Activated T-helper 2 cell treated with anti-CD3 and anti-CD28 coated beads, Interferon-gamma antibody, Interleukin-2, Interleukin-4, amounts not matched to agents 10 μg/mL and 5 μg/mL and 100 μg/mL, durations not matched to agents 14 hours and 24 hours and 36 hours (primary cell): ENCODE results near the gene KDM4C. TPM values are rescaled to one million over a fixed set of nuclear protein-coding genes. Genes with fewer than 3 reads are reported as not detected.

Experiments used
- DNase-seq: peaks from one replicate; pipeline ENCODE4 v3.0.0; 2021; ENCODE audit warnings: low spot score
- H3K27ac Mint-ChIP-seq: one replicate; pipeline ENCODE4 v1.8.0; 2021; ENCODE audit warnings: mixed read lengths
- H3K27me3 Mint-ChIP-seq: one replicate; pipeline ENCODE4 v1.8.0; 2021; ENCODE audit warnings: low read depth, mixed read lengths
- H3K36me3 Mint-ChIP-seq: one replicate; pipeline ENCODE4 v1.8.0; 2021; ENCODE audit warnings: low read depth, mixed read lengths
- H3K4me1 Mint-ChIP-seq: one replicate; pipeline ENCODE4 v1.8.0; 2021; ENCODE audit warnings: low read depth, mixed read lengths
- H3K4me3 Mint-ChIP-seq: one replicate; pipeline ENCODE4 v1.8.0; 2021; ENCODE audit warnings: low read depth, mild to moderate bottlenecking, moderate library complexity, mixed read lengths
- H3K9me3 Mint-ChIP-seq: one replicate; pipeline ENCODE4 v1.8.0; 2021; ENCODE audit warnings: mixed read lengths
- intact Hi-C: fragments of 100-400 bp; cut with micrococcal nuclease; formaldehyde crosslinking; loops from one replicate; pipeline ENCODE4 v1.15.1; 2023
- total RNA-seq: library from RNA; stranded (reverse); gene quantifications from 2 replicates; pipeline ENCODE4 v1.2.3, GENCODE V29; 2022

KDM4C gene
- total RNA-seq, 1 donor from 2014 or later = 38.4 TPM

- Mint-ChIP-seq H3K9me3 (no peaks in the 10 kb centered on the region), H3K4me3 (no peak overlapping the region), H3K4me1 (no peaks in the 10 kb centered on the region), H3K27ac (no peak overlapping the region), H3K27me3 (no peaks in the 10 kb centered on the region), H3K36me3 (peaks cover 28% of the 10 kb centered on the region)
- intact Hi-C loops = no loop called here
- DNase-seq = no peak
Observed at GRCh38 chr9:7165331-7165975, 407.7 kb downstream of the KDM4C start.

GRCh38 chr9:7166074-7166473, 408.3 kb downstream of the KDM4C start:
- Mint-ChIP-seq H3K4me1 (no peaks in the 10 kb centered on the region), H3K9me3 (no peaks in the 10 kb centered on the region), H3K27me3 (no peaks in the 10 kb centered on the region), H3K27ac (no peak overlapping the region), H3K36me3 (peaks cover 31% of the 10 kb centered on the region), H3K4me3 (no peak overlapping the region)
- intact Hi-C loops = no loop called here
- DNase-seq = no peak

- Mint-ChIP-seq H3K4me3 (no peak overlapping the region), H3K4me1 (peaks cover 11% of the 10 kb centered on the region), H3K36me3 (peaks cover 44% of the 10 kb centered on the region), H3K27ac (no peak overlapping the region), H3K9me3 (no peaks in the 10 kb centered on the region), H3K27me3 (no peaks in the 10 kb centered on the region)
- DNase-seq = no peak
- intact Hi-C loops = no loop called here
Observed at GRCh38 chr9:7169717-7170389, 412.1 kb downstream of the KDM4C start.

- Mint-ChIP-seq H3K27ac (no peak overlapping the region), H3K9me3 (no peaks in the 10 kb centered on the region), H3K4me3 (no peak overlapping the region), H3K4me1 (peaks cover 11% of the 10 kb centered on the region), H3K36me3 (peaks cover 37% of the 10 kb centered on the region), H3K27me3 (no peaks in the 10 kb centered on the region)
- intact Hi-C loops = no loop called here
- DNase-seq = no peak
Observed at GRCh38 chr9:7171396-7172153, 413.8 kb downstream of the KDM4C start.

- H3K36me3 Mint-ChIP-seq = peaks cover 37% of the 10 kb centered on the region
- DNase-seq = no peak
- H3K9me3 Mint-ChIP-seq = no peaks in the 10 kb centered on the region
- intact Hi-C loops = no loop called here
- no peaks in the 10 kb centered on the region for H3K27me3 Mint-ChIP-seq
- no peak overlapping the region for H3K4me3 Mint-ChIP-seq
- H3K4me1 Mint-ChIP-seq = peaks cover 11% of the 10 kb centered on the region
- no peak overlapping the region for H3K27ac Mint-ChIP-seq
Observed at GRCh38 chr9:7172154-7173115, 414.7 kb downstream of the KDM4C start.

GRCh38 chr9:7173139-7173538, 415.4 kb downstream of the KDM4C start:
- Mint-ChIP-seq H3K4me3 (no peak overlapping the region), H3K27me3 (no peaks in the 10 kb centered on the region), H3K27ac (no peak overlapping the region), H3K9me3 (no peaks in the 10 kb centered on the region), H3K36me3 (peaks cover 42% of the 10 kb centered on the region), H3K4me1 (peaks cover 11% of the 10 kb centered on the region)
- intact Hi-C loops = no loop called here
- DNase-seq = no peak

- intact Hi-C loops = no loop called here
- no peaks in the 10 kb centered on the region for H3K27me3 Mint-ChIP-seq
- no peak for DNase-seq
- H3K27ac Mint-ChIP-seq = no peak overlapping the region
- H3K4me1 Mint-ChIP-seq = peaks cover 13% of the 10 kb centered on the region
- H3K9me3 Mint-ChIP-seq = no peaks in the 10 kb centered on the region
- peaks cover 41% of the 10 kb centered on the region for H3K36me3 Mint-ChIP-seq
- no peak overlapping the region for H3K4me3 Mint-ChIP-seq
Observed at GRCh38 chr9:7174301-7174700, 416.5 kb downstream of the KDM4C start.

- no peaks in the 10 kb centered on the region for H3K27me3 Mint-ChIP-seq
- intact Hi-C loops = no loop called here
- H3K4me1 Mint-ChIP-seq = peaks cover 13% of the 10 kb centered on the region
- no peak overlapping the region for H3K27ac Mint-ChIP-seq
- H3K36me3 Mint-ChIP-seq = peaks cover 39% of the 10 kb centered on the region
- no peak overlapping the region for H3K4me3 Mint-ChIP-seq
- no peak for DNase-seq
- no peaks in the 10 kb centered on the region for H3K9me3 Mint-ChIP-seq
Observed at GRCh38 chr9:7174884-7175283, 417.1 kb downstream of the KDM4C start.

- Mint-ChIP-seq H3K9me3 (no peaks in the 10 kb centered on the region), H3K27ac (no peak overlapping the region)
- intact Hi-C loops = no loop called here
Observed at GRCh38 chr9:7176561-7176960, 418.8 kb downstream of the KDM4C start.

GRCh38 chr9:7177383-7177782, 419.6 kb downstream of the KDM4C start:
- Mint-ChIP-seq H3K27ac (no peak overlapping the region), H3K9me3 (no peaks in the 10 kb centered on the region), H3K36me3 (peaks cover 42% of the 10 kb centered on the region), H3K4me1 (peaks cover 11% of the 10 kb centered on the region), H3K27me3 (no peaks in the 10 kb centered on the region), H3K4me3 (no peak overlapping the region)
- intact Hi-C loops = no loop called here
- DNase-seq = no peak

More at GRCh38 chr9:7176561-7176960, 418.8 kb downstream of the KDM4C start:
- H3K27me3 Mint-ChIP-seq = no peaks in the 10 kb centered on the region
- no peak overlapping the region for H3K4me3 Mint-ChIP-seq
- peaks cover 11% of the 10 kb centered on the region for H3K4me1 Mint-ChIP-seq
- no peak for DNase-seq
- peaks cover 34% of the 10 kb centered on the region for H3K36me3 Mint-ChIP-seq

- no peak overlapping the region for H3K4me3 Mint-ChIP-seq
- no peak for DNase-seq
- peaks cover 42% of the 10 kb centered on the region for H3K36me3 Mint-ChIP-seq
- peaks cover 8% of the 10 kb centered on the region for H3K4me1 Mint-ChIP-seq
- no peak overlapping the region for H3K27ac Mint-ChIP-seq
- H3K9me3 Mint-ChIP-seq = peaks cover 3% of the 10 kb centered on the region
- no peaks in the 10 kb centered on the region for H3K27me3 Mint-ChIP-seq
- intact Hi-C loops = no loop called here
Observed at GRCh38 chr9:7178729-7179128, 421.0 kb downstream of the KDM4C start.

- intact Hi-C loops = no loop called here
Observed at GRCh38 chr9:7180247-7180646, 422.5 kb downstream of the KDM4C start.

More at GRCh38 chr9:7180247-7180646, 422.5 kb downstream of the KDM4C start:
- Mint-ChIP-seq H3K27me3 (no peaks in the 10 kb centered on the region), H3K4me1 (peaks cover 2% of the 10 kb centered on the region), H3K27ac (no peak overlapping the region), H3K4me3 (no peak overlapping the region), H3K36me3 (peaks cover 29% of the 10 kb centered on the region), H3K9me3 (peaks cover 3% of the 10 kb centered on the region)
- DNase-seq = no peak
